DMS79 treated with DMSO at 0.1 percent for 48 hours (cell line): ENCODE results near the gene DDN.
A peak's percentile ranks its signal among the peaks of the same experiment; 100 is the strongest.

Experiments
- DNase-seq: peaks from one replicate; lab custom pipeline; 2025; lab: John Stamatoyannopoulos, UW

Gene DDN

GRCh38 chr12:48981757-48982157 lies 17.4 kb downstream of the DDN start:
- no peak for DNase-seq

- DNase-seq = no peak
Measured at GRCh38 chr12:48980953-48981756, 18.0 kb downstream of the DDN start.

- peak; percentile 27 for DNase-seq
Measured at GRCh38 chr12:48980389-48980952, 18.7 kb downstream of the DDN start.

- DNase-seq = no peak
Measured at GRCh38 chr12:48979602-48980388, 19.4 kb downstream of the DDN start.

GRCh38 chr12:48978741-48979601 lies 20.2 kb downstream of the DDN start:
- no peak for DNase-seq

- no peak for DNase-seq
Measured at GRCh38 chr12:48978291-48978740, 20.9 kb downstream of the DDN start, which contains the start of gene WNT1. Gene WNT1 (plus strand): TSS chr12:48978322. CDS start chr12:48978651, 329 bp downstream.

GRCh38 chr12:48977290-48978281 lies 21.6 kb downstream of the DDN start:
- no peak for DNase-seq

- DNase-seq = no peak
Measured at GRCh38 chr12:48973941-48974673, 25.1 kb downstream of the DDN start.

- no peak for DNase-seq
Measured at GRCh38 chr12:48973531-48973930, 25.6 kb downstream of the DDN start.

GRCh38 chr12:48972952-48973483 lies 26.2 kb downstream of the DDN start:
- DNase-seq = no peak

- no peak for DNase-seq
Measured at GRCh38 chr12:48972213-48972951, 26.8 kb downstream of the DDN start.

GRCh38 chr12:48970702-48971334 lies 28.4 kb downstream of the DDN start:
- DNase-seq = no peak

- DNase-seq = no peak
Measured at GRCh38 chr12:48969833-48970701, 29.1 kb downstream of the DDN start.

- no peak for DNase-seq
Measured at GRCh38 chr12:48969160-48969771, 29.9 kb downstream of the DDN start.

- DNase-seq = no peak
Measured at GRCh38 chr12:48968467-48968866, 30.7 kb downstream of the DDN start.

GRCh38 chr12:48967991-48968390 lies 31.2 kb downstream of the DDN start:
- DNase-seq = no peak
